NCI-H774 (cell line): ENCODE results near the gene MRPL32.
A peak's percentile ranks its signal among the peaks of the same experiment; 100 is the strongest.
"Not testable (repeated sequence)": the region's sequence is repeated elsewhere in the genome, so short reads cannot be mapped to it uniquely, and the experiment has no call there.

Experiments used
- DNase-seq: peaks from one replicate; lab custom pipeline; 2025; lab: John Stamatoyannopoulos, UW

Gene MRPL32

GRCh38 chr7:42931834-42932651 is at the start of gene MRPL32, which contains the start of gene PSMA2:
Gene MRPL32 (plus strand): TSS chr7:42932376. CDS start chr7:42932387, 11 bp downstream.
Gene PSMA2 (minus strand): TSS chr7:42932174. CDS start chr7:42932158, 16 bp downstream.
- peak; percentile 98 for DNase-seq

GRCh38 chr7:42883950-42884349 is 48.2 kb upstream of the MRPL32 start:
- no peak for DNase-seq

- DNase-seq: not testable (repeated sequence)
These were observed 47.0 kb upstream of the MRPL32 start for GRCh38 chr7:42885183-42885582.

GRCh38 chr7:42886129-42886528 is 46.0 kb upstream of the MRPL32 start:
- DNase-seq: no peak

- DNase-seq: no peak
These were observed 45.2 kb upstream of the MRPL32 start for GRCh38 chr7:42886893-42887505.

- no peak for DNase-seq
These were observed 38.6 kb upstream of the MRPL32 start for GRCh38 chr7:42893346-42894240.

- DNase-seq: no peak
These were observed 31.3 kb upstream of the MRPL32 start for GRCh38 chr7:42900842-42901241.

- DNase-seq: no peak
These were observed 29.8 kb upstream of the MRPL32 start for GRCh38 chr7:42902331-42902730.

GRCh38 chr7:42906181-42906580 is 26.0 kb upstream of the MRPL32 start:
- no peak for DNase-seq

- DNase-seq: no peak
These were observed 24.9 kb upstream of the MRPL32 start for GRCh38 chr7:42907316-42907715.

GRCh38 chr7:42910306-42910705 is 21.9 kb upstream of the MRPL32 start:
- DNase-seq: no peak

- peak; percentile 96 for DNase-seq
These were observed 20.4 kb upstream of the MRPL32 start, which contains the start of gene C7orf25 for GRCh38 chr7:42911454-42912447. Gene C7orf25 (minus strand): TSS chr7:42912070. CDS start chr7:42910900, 1,170 bp downstream.

- no peak for DNase-seq
These were observed 18.6 kb upstream of the MRPL32 start for GRCh38 chr7:42913591-42913990.

- no peak for DNase-seq
These were observed 18.2 kb upstream of the MRPL32 start for GRCh38 chr7:42914009-42914408.

- DNase-seq: no peak
These were observed 17.6 kb upstream of the MRPL32 start for GRCh38 chr7:42914421-42915045.

GRCh38 chr7:42915356-42915755 is 16.8 kb upstream of the MRPL32 start:
- no peak for DNase-seq

- no peak for DNase-seq
These were observed 10.0 kb upstream of the MRPL32 start for GRCh38 chr7:42922017-42922753.

GRCh38 chr7:42924223-42924838 is 7.8 kb upstream of the MRPL32 start:
- DNase-seq: no peak

- DNase-seq: no peak
These were observed 6.5 kb upstream of the MRPL32 start for GRCh38 chr7:42925630-42926029.
